Nephron progenitor cell (in vitro differentiated cells): ENCODE data around the gene ALPL.
A peak's percentile ranks its signal among the peaks of the same experiment; 100 is the strongest.

Experiments
- DNase-seq: peaks from one replicate; pipeline ENCODE4 v3.0.0; 2021
- H3K27ac Mint-ChIP-seq: 2 replicates; pipeline ENCODE4 v1.8.0; 2021; ENCODE audit warnings: mild to moderate bottlenecking, moderate library complexity, mixed read lengths
- H3K27me3 Mint-ChIP-seq: 2 replicates; pipeline ENCODE4 v1.8.0; 2021; ENCODE audit warnings: mild to moderate bottlenecking, low read depth, mixed read lengths; ENCODE audit not compliant: poor library complexity
- H3K36me3 Mint-ChIP-seq: 2 replicates; pipeline ENCODE4 v1.8.0; 2021; ENCODE audit warnings: low read depth, mixed read lengths
- H3K4me1 Mint-ChIP-seq: 2 replicates; pipeline ENCODE4 v1.8.0; 2021; ENCODE audit warnings: mixed read lengths
- H3K4me3 Mint-ChIP-seq: 2 replicates; pipeline ENCODE4 v1.8.0; 2021; ENCODE audit warnings: mild to moderate bottlenecking, moderate library complexity, mixed read lengths
- H3K9me3 Mint-ChIP-seq: 2 replicates; pipeline ENCODE4 v1.8.0; 2021; ENCODE audit warnings: mild to moderate bottlenecking, moderate library complexity, mixed read lengths
- CTCF ChIP-seq: fragments of 200-600 bp; sonication (generic); IDR thresholded peaks from 2 replicates; pipeline ENCODE4 v1.5.0; 2021; ENCODE audit warnings: antibody characterized with exemption

The ALPL gene

GRCh38 chr1:21599402-21599801 lies 90.2 kb downstream of the ALPL start:
- H3K27me3 Mint-ChIP-seq: peaks cover 7% of the 10 kb centered on the region

GRCh38 chr1:21601278-21602048 lies 92.2 kb downstream of the ALPL start:
- Mint-ChIP-seq H3K36me3 (no peaks in the 10 kb centered on the region), H3K27ac (no peak overlapping the region), H3K9me3 (no peaks in the 10 kb centered on the region), H3K4me1 (peaks cover 32% of the 10 kb centered on the region), H3K4me3 (no peak overlapping the region), H3K27me3 (peaks cover 9% of the 10 kb centered on the region)
- DNase-seq: no peak
- TF ChIP-seq CTCF: no peak

More at GRCh38 chr1:21599402-21599801, 90.2 kb downstream of the ALPL start:
- peaks cover 19% of the 10 kb centered on the region for H3K4me1 Mint-ChIP-seq
- H3K36me3 Mint-ChIP-seq: no peaks in the 10 kb centered on the region
- peak overlapping the region; percentile 77 for H3K27ac Mint-ChIP-seq
- no peaks in the 10 kb centered on the region for H3K9me3 Mint-ChIP-seq
- DNase-seq: no peak
- H3K4me3 Mint-ChIP-seq: no peak overlapping the region
- no peak for TF ChIP-seq CTCF

- Mint-ChIP-seq H3K4me1 (peaks cover 51% of the 10 kb centered on the region), H3K27me3 (peaks cover 11% of the 10 kb centered on the region), H3K4me3 (no peak overlapping the region), H3K27ac (peak overlapping the region; percentile 62), H3K9me3 (no peaks in the 10 kb centered on the region), H3K36me3 (no peaks in the 10 kb centered on the region)
- no peak for DNase-seq
- TF ChIP-seq CTCF: no peak
Measured at GRCh38 chr1:21603177-21604138, 94.2 kb downstream of the ALPL start.

GRCh38 chr1:21604208-21604957 lies 95.2 kb downstream of the ALPL start:
- H3K4me1 Mint-ChIP-seq: peaks cover 54% of the 10 kb centered on the region
- peaks cover 11% of the 10 kb centered on the region for H3K27me3 Mint-ChIP-seq
- H3K27ac Mint-ChIP-seq: peak overlapping the region; percentile 62

More at GRCh38 chr1:21604208-21604957, 95.2 kb downstream of the ALPL start:
- no peak for TF ChIP-seq CTCF
- H3K36me3 Mint-ChIP-seq: no peaks in the 10 kb centered on the region
- H3K4me3 Mint-ChIP-seq: no peak overlapping the region
- DNase-seq: no peak
- no peaks in the 10 kb centered on the region for H3K9me3 Mint-ChIP-seq
